ENCODE results near the gene FCHSD1.
"Not testable (repeated sequence)": the region's sequence is repeated elsewhere in the genome, so short reads cannot be mapped to it uniquely, and the experiment has no call there.

FCHSD1 gene

DNA sequence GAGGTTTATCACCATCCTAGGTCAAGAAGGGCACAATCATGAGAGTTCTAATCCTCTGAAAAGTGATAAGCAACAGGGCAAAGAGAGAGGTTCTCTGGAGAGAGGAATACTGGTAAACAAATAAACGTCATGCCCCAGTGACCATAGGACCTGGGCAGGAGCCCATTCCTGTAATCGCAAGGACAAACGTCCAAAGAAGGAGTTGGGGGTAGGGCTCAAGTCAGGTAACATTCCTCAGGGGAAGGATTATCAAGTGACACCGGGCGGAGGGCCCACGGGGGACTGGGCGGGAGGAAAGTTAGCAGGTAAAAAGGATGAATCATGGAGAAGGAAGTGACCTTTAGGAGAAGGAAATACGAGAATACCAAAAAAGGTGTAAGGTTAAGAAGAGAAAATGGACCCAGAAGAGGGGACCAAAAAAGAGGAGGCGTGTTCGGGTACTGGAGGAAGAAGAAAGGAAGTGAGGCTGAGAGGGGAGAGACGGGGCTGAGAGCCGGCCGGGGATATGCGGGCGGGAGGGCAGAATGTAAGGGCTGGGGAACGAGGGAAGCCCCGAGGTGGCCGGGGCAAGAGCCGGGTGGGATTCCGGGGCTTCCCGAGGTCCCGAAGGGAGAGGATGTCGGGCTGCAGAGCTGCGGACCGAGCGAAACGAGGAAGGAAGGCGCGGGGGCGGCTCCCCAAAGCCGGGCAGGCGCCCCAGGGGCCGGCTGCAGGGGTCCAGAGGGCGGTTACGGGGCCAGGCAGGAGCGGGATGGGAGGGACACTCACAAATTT is 33.0 kb downstream of the FCHSD1 start:
- TF ChIP-seq, protein P1, sequence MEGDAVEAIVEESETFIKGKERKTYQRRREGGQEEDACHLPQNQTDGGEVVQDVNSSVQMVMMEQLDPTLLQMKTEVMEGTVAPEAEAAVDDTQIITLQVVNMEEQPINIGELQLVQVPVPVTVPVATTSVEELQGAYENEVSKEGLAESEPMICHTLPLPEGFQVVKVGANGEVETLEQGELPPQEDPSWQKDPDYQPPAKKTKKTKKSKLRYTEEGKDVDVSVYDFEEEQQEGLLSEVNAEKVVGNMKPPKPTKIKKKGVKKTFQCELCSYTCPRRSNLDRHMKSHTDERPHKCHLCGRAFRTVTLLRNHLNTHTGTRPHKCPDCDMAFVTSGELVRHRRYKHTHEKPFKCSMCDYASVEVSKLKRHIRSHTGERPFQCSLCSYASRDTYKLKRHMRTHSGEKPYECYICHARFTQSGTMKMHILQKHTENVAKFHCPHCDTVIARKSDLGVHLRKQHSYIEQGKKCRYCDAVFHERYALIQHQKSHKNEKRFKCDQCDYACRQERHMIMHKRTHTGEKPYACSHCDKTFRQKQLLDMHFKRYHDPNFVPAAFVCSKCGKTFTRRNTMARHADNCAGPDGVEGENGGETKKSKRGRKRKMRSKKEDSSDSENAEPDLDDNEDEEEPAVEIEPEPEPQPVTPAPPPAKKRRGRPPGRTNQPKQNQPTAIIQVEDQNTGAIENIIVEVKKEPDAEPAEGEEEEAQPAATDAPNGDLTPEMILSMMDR (conservative IDR thresholded peaks at IDR 0.05; ENCODE audit: low read depth, low read length) = no peak
- H3K4me3 ChIP-seq (ENCODE audit: low read length) = peak overlapping the region; percentile 79
- DNase-seq (ENCODE audit: low read depth) = no peak

DNA sequence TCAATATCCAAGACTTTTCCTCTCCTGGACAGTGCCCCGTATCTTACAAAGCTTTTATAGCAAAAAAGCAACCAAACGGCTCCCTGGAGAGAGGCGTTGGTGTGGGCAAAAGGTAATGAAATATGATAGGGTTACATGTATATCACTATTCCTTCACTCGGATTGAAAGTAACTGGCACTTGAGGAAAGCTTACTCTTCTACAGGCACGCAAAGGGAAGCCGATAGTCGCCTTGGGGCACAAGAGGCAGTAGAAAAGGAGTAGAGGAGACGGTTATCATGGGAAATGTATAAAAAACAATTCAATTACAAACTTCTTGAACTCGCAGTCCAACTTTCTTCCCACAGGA is 33.6 kb downstream of the FCHSD1 start:
- DNase-seq (ENCODE audit: low read depth) = no peak
- TF ChIP-seq, protein P1 (conservative IDR thresholded peaks at IDR 0.05; ENCODE audit: low read depth, low read length) = no peak
- peak overlapping the region; percentile 79 for H3K4me3 ChIP-seq (ENCODE audit: low read length)

DNA sequence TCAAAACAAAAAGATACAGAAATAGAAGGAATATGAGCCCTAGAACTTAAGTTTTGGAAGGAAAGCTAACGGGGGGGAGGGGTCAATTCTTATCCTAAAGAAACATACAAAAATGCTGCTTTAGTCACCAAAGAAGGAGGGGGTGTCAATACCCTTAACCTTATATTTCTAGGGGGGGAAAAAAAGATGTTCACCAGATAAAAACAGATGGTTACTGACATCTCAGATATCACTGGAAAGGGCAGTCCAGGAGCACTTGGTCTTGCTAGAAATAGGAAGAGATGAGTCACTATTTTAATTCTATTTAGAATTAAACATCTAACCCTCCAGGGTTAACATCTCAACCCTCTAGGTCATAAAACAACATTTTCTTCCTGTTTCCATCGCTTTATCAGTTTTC is 34.1 kb downstream of the FCHSD1 start:
- TF ChIP-seq, protein P1 (conservative IDR thresholded peaks at IDR 0.05; ENCODE audit: low read depth, low read length) = no peak
- no peak for DNase-seq (ENCODE audit: low read depth)
- peak overlapping the region; percentile 79 for H3K4me3 ChIP-seq (ENCODE audit: low read length)

DNA sequence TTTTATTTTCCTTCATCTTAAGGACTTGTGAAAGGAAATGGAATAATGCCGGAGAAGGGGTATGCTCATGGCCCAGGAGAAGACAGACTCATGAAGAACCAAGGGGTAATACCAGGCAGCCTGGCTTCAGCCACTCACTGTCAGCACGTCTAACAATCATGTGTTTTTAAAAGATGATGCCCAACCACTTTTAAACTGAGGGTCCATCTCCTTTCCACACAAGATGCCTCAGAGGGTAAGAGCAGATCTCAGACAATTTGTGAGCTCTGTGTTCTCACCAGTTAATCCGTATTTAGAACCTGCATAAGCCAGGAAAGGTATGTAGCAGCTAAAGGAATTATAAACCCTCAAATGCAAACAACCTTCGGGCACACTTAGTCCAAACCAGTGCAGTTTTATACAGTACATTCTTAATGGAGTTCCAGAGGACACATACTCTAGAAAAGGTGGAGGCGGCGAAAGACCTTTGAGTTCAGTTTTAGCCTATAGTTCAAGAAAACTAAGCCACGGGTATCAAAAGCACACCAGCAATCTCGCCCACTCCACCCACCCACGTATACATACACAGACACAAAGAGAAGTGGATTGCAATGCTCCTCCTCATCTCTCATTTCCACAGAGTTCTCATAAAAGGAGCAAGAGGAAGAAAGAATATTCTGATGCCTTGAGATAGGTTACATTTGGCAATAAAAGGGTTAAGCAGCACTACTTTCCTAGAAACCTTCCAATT is 35.1 kb downstream of the FCHSD1 start:
- TF ChIP-seq, protein P1 (conservative IDR thresholded peaks at IDR 0.05; ENCODE audit: low read depth, low read length) = no peak
- H3K4me3 ChIP-seq (ENCODE audit: low read length) = no peak overlapping the region
- no peak for DNase-seq (ENCODE audit: low read depth)

DNA sequence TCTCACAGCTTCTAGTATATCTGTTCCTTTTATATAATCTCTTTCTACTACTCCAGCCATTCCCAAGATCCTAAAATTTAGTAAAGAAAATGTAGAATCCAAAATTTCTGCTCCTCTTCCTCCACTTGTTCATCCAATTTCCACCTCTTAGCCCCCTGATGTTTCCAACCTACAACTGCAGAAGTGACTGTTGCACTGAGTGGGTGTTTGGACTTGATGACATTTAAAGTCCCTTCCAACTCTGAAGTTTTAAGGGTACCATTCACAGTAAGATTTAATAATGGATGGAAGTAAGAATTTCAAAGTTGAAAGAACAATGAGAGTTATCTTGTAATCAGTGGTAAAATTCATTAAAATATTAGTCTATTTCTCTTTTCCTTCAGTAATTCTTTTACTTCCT is 37.9 kb downstream of the FCHSD1 start:
- no peak overlapping the region for H3K4me3 ChIP-seq (ENCODE audit: low read length)
- DNase-seq (ENCODE audit: low read depth) = no peak
- TF ChIP-seq, protein P1 (conservative IDR thresholded peaks at IDR 0.05; ENCODE audit: low read depth, low read length) = no peak

DNA sequence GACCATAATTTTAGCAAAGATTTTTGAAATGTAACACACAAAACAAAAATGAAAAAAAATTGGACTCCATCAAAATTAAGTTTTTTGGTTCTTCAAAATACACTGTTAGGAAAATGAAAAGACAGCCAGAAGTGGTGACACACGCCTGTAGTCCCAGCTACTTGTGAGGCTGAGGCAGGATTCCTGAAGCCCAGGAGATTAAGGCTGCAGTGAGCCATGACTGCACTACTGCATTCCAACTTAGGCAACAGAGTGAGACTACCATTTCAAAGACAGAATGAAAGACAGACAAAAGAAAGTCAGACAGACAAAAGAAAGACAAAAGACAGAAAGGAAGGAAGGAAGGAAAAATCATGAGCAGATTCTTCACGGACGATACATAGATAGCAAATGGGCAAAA is 39.9 kb downstream of the FCHSD1 start:
- no peak overlapping the region for H3K4me3 ChIP-seq (ENCODE audit: low read length)
- TF ChIP-seq, protein P1 (conservative IDR thresholded peaks at IDR 0.05; ENCODE audit: low read depth, low read length) = no peak
- no peak for DNase-seq (ENCODE audit: low read depth)

DNA sequence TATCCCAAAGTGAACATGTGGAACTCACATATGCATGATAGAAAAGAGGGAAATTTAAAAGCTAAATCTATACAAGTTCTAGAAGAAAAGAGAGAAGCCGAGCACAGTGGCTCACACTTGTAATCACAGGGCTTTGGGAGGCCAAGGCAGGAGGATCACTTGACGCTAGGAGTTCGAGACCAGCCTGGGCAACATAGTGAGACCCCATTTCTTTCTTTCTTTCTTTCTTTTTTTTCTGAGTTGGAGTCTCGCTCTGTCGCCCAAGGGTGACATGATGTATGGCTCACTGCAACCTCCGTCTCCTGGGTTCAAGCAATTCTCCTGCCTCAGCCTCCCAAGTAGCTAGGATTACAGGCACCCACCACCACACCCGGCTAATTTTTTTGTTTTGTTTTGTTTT is 41.3 kb downstream of the FCHSD1 start:
- not testable (repeated sequence) for H3K4me3 ChIP-seq (ENCODE audit: low read length); DNase-seq (ENCODE audit: low read depth)

All from retinal pigment epithelial cell (primary cell).